Neural progenitor cell (in vitro differentiated cells): ENCODE data around the gene ADGRV1. TPM values are rescaled to one million over a fixed set of nuclear protein-coding genes. Genes with fewer than 3 reads are reported as not detected.

Experiments
- DNase-seq: peaks from one replicate; pipeline ENCODE4 v3.0.0-alpha.2; 2016; ENCODE audit warnings: low spot score
- H2AFZ ChIP-seq: fragments of 200-600 bp; sonication (generic); replicated peaks from 2 replicates; pipeline ENCODE4 v1.6.1; 2016; ENCODE audit warnings: antibody characterized with exemption
- H3F3A ChIP-seq: fragments of 200-600 bp; sonication (generic); 2 replicates; pipeline ENCODE4 v1.6.1; 2016; ENCODE audit warnings: antibody characterized with exemption, low read depth
- H3K27ac ChIP-seq: fragments of 200-600 bp; sonication (generic); 2 replicates; pipeline ENCODE4 v1.5.1; 2016; ENCODE audit warnings: mild to moderate bottlenecking
- H3K27me3 ChIP-seq: fragments of 200-600 bp; sonication (generic); 2 replicates; pipeline ENCODE4 v1.6.1; 2016; ENCODE audit warnings: mild to moderate bottlenecking, moderate library complexity
- H3K36me3 ChIP-seq: fragments of 200-600 bp; sonication (generic); 2 replicates; pipeline ENCODE4 v1.5.1; 2016
- H3K4me1 ChIP-seq: fragments of 200-600 bp; sonication (generic); 2 replicates; pipeline ENCODE4 v1.6.1; 2016; ENCODE audit warnings: mixed run types
- H3K4me2 ChIP-seq: fragments of 200-600 bp; sonication (generic); 2 replicates; pipeline ENCODE4 v1.6.1; 2016
- H3K4me3 ChIP-seq: fragments of 200-600 bp; sonication (generic); 2 replicates; pipeline ENCODE4 v1.5.1; 2016
- H3K79me2 ChIP-seq: fragments of 200-600 bp; sonication (generic); 2 replicates; pipeline ENCODE4 v1.6.1; 2016; ENCODE audit warnings: low read depth
- H3K9ac ChIP-seq: fragments of 200-600 bp; sonication (generic); 2 replicates; pipeline ENCODE4 v1.6.1; 2016
- H3K9me3 ChIP-seq: fragments of 200-600 bp; sonication (generic); 2 replicates; pipeline ENCODE4 v1.5.1; 2016; ENCODE audit warnings: low read depth
- H4K20me1 ChIP-seq: fragments of 200-600 bp; sonication (generic); 2 replicates; pipeline ENCODE4 v1.6.1; 2016; ENCODE audit warnings: low read depth
- H3K27ac Mint-ChIP-seq: 3 replicates; pipeline ENCODE4 v1.8.0; 2021; ENCODE audit warnings: mixed read lengths
- H3K27me3 Mint-ChIP-seq: 2 replicates; pipeline ENCODE4 v1.8.0; 2022; ENCODE audit warnings: low read depth, mild to moderate bottlenecking, inconsistent platforms, moderate library complexity, mixed read lengths; ENCODE audit not compliant: insufficient read depth
- H3K36me3 Mint-ChIP-seq: 3 replicates; pipeline ENCODE4 v1.8.0; 2021; ENCODE audit warnings: mixed read lengths
- H3K4me1 Mint-ChIP-seq: 3 replicates; pipeline ENCODE4 v1.8.0; 2021; ENCODE audit warnings: mixed read lengths
- H3K4me3 Mint-ChIP-seq: 3 replicates; pipeline ENCODE4 v1.8.0; 2021; ENCODE audit warnings: mild to moderate bottlenecking, moderate library complexity, mixed read lengths
- H3K9me3 Mint-ChIP-seq: 3 replicates; pipeline ENCODE4 v1.8.0; 2020; ENCODE audit warnings: mixed read lengths
- CTCF ChIP-seq: fragments of 200-600 bp; sonication (generic); IDR thresholded peaks from 2 replicates; pipeline ENCODE4 v1.5.1; 2017; ENCODE audit warnings: antibody characterized with exemption, mild to moderate bottlenecking
- EZH2 ChIP-seq: fragments of 200-600 bp; sonication (generic); IDR thresholded peaks from 2 replicates; pipeline ENCODE4 v1.6.1; 2017; ENCODE audit warnings: antibody characterized with exemption, mild to moderate bottlenecking, moderate library complexity
- EZH2phosphoT487 ChIP-seq: fragments of 200-600 bp; sonication (generic); IDR thresholded peaks from 2 replicates; pipeline ENCODE4 v1.6.1; 2017; ENCODE audit warnings: antibody characterized with exemption
- total RNA-seq: library from RNA; depleted of rRNA; stranded (reverse); fragments of >200 nt; gene quantifications from 2 replicates; pipeline ENCODE4 v1.2.3, GENCODE V29; 2015; ENCODE audit warnings: low replicate concordance

Gene ADGRV1
- total RNA-seq, 1 donor from 2014 or later = 151 TPM

GRCh38 chr5:90991201-90991600 is 432.6 kb downstream of the ADGRV1 start:
- H3K27me3 ChIP-seq = no peaks in the 10 kb centered on the region
- no peak overlapping the region for H3K4me3 ChIP-seq
- peaks cover 5% of the 10 kb centered on the region for H3K36me3 ChIP-seq
- Mint-ChIP-seq H3K27me3 (peaks cover 3% of the 10 kb centered on the region), H3K27ac (no peak overlapping the region), H3K36me3 (peaks cover 34% of the 10 kb centered on the region), H3K4me1 (no peaks in the 10 kb centered on the region), H3K9me3 (peaks cover 10% of the 10 kb centered on the region), H3K4me3 (no peak overlapping the region)
- no peak overlapping the region for H2AFZ ChIP-seq
- no peak for DNase-seq
- H3K9ac ChIP-seq = no peak overlapping the region
- H3K4me1 ChIP-seq = no peaks in the 10 kb centered on the region
- no peaks in the 10 kb centered on the region for H3K9me3 ChIP-seq
- H3K27ac ChIP-seq = no peak overlapping the region
- TF ChIP-seq CTCF = no peak
- no peaks in the 10 kb centered on the region for H4K20me1 ChIP-seq
- no peak overlapping the region for H3K4me2 ChIP-seq
- H3F3A ChIP-seq = no peaks in the 10 kb centered on the region
- no peaks in the 10 kb centered on the region for H3K79me2 ChIP-seq

- Histone ChIP-seq H3K27ac (no peak overlapping the region), H3K79me2 (no peaks in the 10 kb centered on the region), H3K4me2 (no peak overlapping the region), H3K36me3 (peaks cover 5% of the 10 kb centered on the region), H3K9me3 (no peaks in the 10 kb centered on the region), H4K20me1 (no peaks in the 10 kb centered on the region), H2AFZ (no peak overlapping the region), H3K4me1 (no peaks in the 10 kb centered on the region), H3K4me3 (no peak overlapping the region), H3K9ac (no peak overlapping the region), H3F3A (no peaks in the 10 kb centered on the region), H3K27me3 (no peaks in the 10 kb centered on the region)
- no peak for DNase-seq
- no peak for TF ChIP-seq CTCF
- TF ChIP-seq EZH2phosphoT487 = no peak
- TF ChIP-seq EZH2 = no peak
- peaks cover 30% of the 10 kb centered on the region for H3K36me3 Mint-ChIP-seq
- no peaks in the 10 kb centered on the region for H3K4me1 Mint-ChIP-seq
- peaks cover 3% of the 10 kb centered on the region for H3K27me3 Mint-ChIP-seq
- no peak overlapping the region for H3K27ac Mint-ChIP-seq
- H3K9me3 Mint-ChIP-seq = peaks cover 10% of the 10 kb centered on the region
- no peak overlapping the region for H3K4me3 Mint-ChIP-seq
Measured at GRCh38 chr5:90994796-90995195, 436.2 kb downstream of the ADGRV1 start.

GRCh38 chr5:90996089-90996488 is 437.5 kb downstream of the ADGRV1 start:
- H3K27me3 Mint-ChIP-seq = peaks cover 3% of the 10 kb centered on the region
- Histone ChIP-seq H3K27ac (no peak overlapping the region), H3K36me3 (peaks cover 5% of the 10 kb centered on the region), H2AFZ (no peak overlapping the region), H3K4me1 (no peaks in the 10 kb centered on the region), H3K9me3 (no peaks in the 10 kb centered on the region), H3K4me3 (no peak overlapping the region), H3K4me2 (no peak overlapping the region), H4K20me1 (no peaks in the 10 kb centered on the region), H3K27me3 (no peaks in the 10 kb centered on the region), H3K9ac (no peak overlapping the region), H3F3A (no peaks in the 10 kb centered on the region), H3K79me2 (no peaks in the 10 kb centered on the region)
- H3K36me3 Mint-ChIP-seq = peaks cover 28% of the 10 kb centered on the region
- peaks cover 10% of the 10 kb centered on the region for H3K9me3 Mint-ChIP-seq
- TF ChIP-seq EZH2phosphoT487 (no peak), CTCF (no peak), EZH2 (no peak)
- no peaks in the 10 kb centered on the region for H3K4me1 Mint-ChIP-seq
- no peak overlapping the region for H3K27ac Mint-ChIP-seq
- no peak for DNase-seq
- H3K4me3 Mint-ChIP-seq = no peak overlapping the region

GRCh38 chr5:90997082-90997481 is 438.5 kb downstream of the ADGRV1 start:
- no peak overlapping the region for H3K4me2 ChIP-seq
- no peak for DNase-seq
- H3K27ac Mint-ChIP-seq = no peak overlapping the region
- no peak overlapping the region for H3K9ac ChIP-seq
- H3K4me1 Mint-ChIP-seq = no peaks in the 10 kb centered on the region
- H3K4me3 Mint-ChIP-seq = no peak overlapping the region
- no peak overlapping the region for H3K27ac ChIP-seq
- H3K36me3 Mint-ChIP-seq = peaks cover 28% of the 10 kb centered on the region
- H3K27me3 Mint-ChIP-seq = peaks cover 3% of the 10 kb centered on the region
- no peak overlapping the region for H3K4me3 ChIP-seq
- H3K27me3 ChIP-seq = no peaks in the 10 kb centered on the region
- peaks cover 10% of the 10 kb centered on the region for H3K9me3 Mint-ChIP-seq
- H3K9me3 ChIP-seq = no peaks in the 10 kb centered on the region
- no peak for TF ChIP-seq CTCF
- no peak for TF ChIP-seq EZH2phosphoT487
- TF ChIP-seq EZH2 = no peak
- H3K4me1 ChIP-seq = no peaks in the 10 kb centered on the region
- no peaks in the 10 kb centered on the region for H4K20me1 ChIP-seq
- H3K79me2 ChIP-seq = no peaks in the 10 kb centered on the region
- H3F3A ChIP-seq = no peaks in the 10 kb centered on the region
- peaks cover 5% of the 10 kb centered on the region for H3K36me3 ChIP-seq
- no peak overlapping the region for H2AFZ ChIP-seq
